Measurements from ENCODE around the gene KPRP.

The KPRP gene

DNA sequence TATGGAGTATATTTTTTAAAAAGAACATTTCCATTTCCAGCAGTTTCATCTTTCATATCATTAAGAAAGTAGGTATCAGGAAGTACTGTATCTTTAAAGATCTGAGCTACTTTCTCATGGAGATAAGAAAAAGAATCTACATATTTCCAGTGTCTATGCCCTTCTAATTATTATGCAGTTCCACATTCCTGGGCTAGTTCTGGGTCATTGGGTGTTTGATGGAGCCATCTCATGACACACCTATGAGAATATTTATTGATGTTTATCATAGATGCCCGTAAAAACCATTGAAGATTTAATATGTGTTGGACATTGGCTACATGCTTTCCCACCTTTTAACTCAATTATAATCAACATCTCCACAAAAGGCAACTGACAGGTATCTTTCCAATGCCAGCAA is 28.8 kb upstream of the KPRP start (continued):
- TF ChIP-seq, protein P1, sequence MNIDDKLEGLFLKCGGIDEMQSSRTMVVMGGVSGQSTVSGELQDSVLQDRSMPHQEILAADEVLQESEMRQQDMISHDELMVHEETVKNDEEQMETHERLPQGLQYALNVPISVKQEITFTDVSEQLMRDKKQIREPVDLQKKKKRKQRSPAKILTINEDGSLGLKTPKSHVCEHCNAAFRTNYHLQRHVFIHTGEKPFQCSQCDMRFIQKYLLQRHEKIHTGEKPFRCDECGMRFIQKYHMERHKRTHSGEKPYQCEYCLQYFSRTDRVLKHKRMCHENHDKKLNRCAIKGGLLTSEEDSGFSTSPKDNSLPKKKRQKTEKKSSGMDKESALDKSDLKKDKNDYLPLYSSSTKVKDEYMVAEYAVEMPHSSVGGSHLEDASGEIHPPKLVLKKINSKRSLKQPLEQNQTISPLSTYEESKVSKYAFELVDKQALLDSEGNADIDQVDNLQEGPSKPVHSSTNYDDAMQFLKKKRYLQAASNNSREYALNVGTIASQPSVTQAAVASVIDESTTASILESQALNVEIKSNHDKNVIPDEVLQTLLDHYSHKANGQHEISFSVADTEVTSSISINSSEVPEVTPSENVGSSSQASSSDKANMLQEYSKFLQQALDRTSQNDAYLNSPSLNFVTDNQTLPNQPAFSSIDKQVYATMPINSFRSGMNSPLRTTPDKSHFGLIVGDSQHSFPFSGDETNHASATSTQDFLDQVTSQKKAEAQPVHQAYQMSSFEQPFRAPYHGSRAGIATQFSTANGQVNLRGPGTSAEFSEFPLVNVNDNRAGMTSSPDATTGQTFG (tag by site-specific recombination; IDR thresholded peaks at IDR 0.05; ENCODE audit: borderline replicate concordance): no peak
- TF ChIP-seq ZNF16 (tag by site-specific recombination; IDR thresholded peaks at IDR 0.05; ENCODE audit: low read depth) (no peak), HOXA7 (CRISPR knock-in tag; IDR thresholded peaks at IDR 0.05; ENCODE audit: borderline replicate concordance) (no peak), ZSCAN30 (tag by site-specific recombination; IDR thresholded peaks at IDR 0.05) (no peak), ZNF501 (tag by site-specific recombination; IDR thresholded peaks at IDR 0.05) (no peak), ZNF19 (tag by site-specific recombination; IDR thresholded peaks at IDR 0.05; ENCODE audit: low read depth) (no peak), ZNF292 (tag by site-specific recombination; IDR thresholded peaks at IDR 0.05; ENCODE audit: borderline replicate concordance, low read depth) (no peak), REPIN1 (tag by site-specific recombination; IDR thresholded peaks at IDR 0.05; ENCODE audit: low read depth) (no peak)
- TF ChIP-seq, protein P2, sequence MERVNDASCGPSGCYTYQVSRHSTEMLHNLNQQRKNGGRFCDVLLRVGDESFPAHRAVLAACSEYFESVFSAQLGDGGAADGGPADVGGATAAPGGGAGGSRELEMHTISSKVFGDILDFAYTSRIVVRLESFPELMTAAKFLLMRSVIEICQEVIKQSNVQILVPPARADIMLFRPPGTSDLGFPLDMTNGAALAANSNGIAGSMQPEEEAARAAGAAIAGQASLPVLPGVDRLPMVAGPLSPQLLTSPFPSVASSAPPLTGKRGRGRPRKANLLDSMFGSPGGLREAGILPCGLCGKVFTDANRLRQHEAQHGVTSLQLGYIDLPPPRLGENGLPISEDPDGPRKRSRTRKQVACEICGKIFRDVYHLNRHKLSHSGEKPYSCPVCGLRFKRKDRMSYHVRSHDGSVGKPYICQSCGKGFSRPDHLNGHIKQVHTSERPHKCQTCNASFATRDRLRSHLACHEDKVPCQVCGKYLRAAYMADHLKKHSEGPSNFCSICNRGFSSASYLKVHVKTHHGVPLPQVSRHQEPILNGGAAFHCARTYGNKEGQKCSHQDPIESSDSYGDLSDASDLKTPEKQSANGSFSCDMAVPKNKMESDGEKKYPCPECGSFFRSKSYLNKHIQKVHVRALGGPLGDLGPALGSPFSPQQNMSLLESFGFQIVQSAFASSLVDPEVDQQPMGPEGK (tag by site-specific recombination; IDR thresholded peaks at IDR 0.05): no peak
- TF ChIP-seq, protein P3, sequence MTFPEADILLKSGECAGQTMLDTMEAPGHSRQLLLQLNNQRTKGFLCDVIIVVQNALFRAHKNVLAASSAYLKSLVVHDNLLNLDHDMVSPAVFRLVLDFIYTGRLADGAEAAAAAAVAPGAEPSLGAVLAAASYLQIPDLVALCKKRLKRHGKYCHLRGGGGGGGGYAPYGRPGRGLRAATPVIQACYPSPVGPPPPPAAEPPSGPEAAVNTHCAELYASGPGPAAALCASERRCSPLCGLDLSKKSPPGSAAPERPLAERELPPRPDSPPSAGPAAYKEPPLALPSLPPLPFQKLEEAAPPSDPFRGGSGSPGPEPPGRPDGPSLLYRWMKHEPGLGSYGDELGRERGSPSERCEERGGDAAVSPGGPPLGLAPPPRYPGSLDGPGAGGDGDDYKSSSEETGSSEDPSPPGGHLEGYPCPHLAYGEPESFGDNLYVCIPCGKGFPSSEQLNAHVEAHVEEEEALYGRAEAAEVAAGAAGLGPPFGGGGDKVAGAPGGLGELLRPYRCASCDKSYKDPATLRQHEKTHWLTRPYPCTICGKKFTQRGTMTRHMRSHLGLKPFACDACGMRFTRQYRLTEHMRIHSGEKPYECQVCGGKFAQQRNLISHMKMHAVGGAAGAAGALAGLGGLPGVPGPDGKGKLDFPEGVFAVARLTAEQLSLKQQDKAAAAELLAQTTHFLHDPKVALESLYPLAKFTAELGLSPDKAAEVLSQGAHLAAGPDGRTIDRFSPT (tag by site-specific recombination; IDR thresholded peaks at IDR 0.05): no peak

DNA sequence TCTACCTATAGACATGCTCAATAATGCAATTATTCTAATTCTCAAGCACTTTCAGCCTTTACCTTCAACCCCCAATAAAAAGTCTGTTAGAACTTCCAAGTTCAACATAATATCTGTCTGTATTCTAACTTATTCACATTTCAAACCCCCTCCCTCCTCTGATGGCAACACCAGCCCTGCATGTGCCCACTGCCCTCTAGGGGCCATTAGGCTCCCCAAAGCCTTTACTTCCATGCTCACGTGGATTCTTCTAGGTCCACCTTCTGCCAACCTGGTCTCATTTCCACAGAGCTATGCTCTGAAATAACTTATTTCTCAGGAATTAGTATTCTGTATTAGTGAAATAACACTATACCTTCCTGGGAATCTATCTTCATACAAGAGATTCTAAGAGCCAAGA is 22.2 kb upstream of the KPRP start:
- H3K27ac ChIP-seq (ENCODE audit: extremely low read depth, low read depth, low read length): no peak overlapping the region
- H3K9me3 ChIP-seq (ENCODE audit: control insufficient read depth, insufficient read depth, low read depth, low read length): no peaks in the 10 kb centered on the region
- H3K36me3 ChIP-seq (ENCODE audit: control insufficient read depth in 2 of 2, insufficient read depth in 1 of 2, low read length in 2 of 2): no peaks in the 10 kb centered on the region
- no peaks in the 10 kb centered on the region for H3K4me1 ChIP-seq (ENCODE audit: control insufficient read depth, insufficient read depth, low read length)
- POLR2A ChIA-PET: no interaction called here
- TF ChIP-seq, protein P4, sequence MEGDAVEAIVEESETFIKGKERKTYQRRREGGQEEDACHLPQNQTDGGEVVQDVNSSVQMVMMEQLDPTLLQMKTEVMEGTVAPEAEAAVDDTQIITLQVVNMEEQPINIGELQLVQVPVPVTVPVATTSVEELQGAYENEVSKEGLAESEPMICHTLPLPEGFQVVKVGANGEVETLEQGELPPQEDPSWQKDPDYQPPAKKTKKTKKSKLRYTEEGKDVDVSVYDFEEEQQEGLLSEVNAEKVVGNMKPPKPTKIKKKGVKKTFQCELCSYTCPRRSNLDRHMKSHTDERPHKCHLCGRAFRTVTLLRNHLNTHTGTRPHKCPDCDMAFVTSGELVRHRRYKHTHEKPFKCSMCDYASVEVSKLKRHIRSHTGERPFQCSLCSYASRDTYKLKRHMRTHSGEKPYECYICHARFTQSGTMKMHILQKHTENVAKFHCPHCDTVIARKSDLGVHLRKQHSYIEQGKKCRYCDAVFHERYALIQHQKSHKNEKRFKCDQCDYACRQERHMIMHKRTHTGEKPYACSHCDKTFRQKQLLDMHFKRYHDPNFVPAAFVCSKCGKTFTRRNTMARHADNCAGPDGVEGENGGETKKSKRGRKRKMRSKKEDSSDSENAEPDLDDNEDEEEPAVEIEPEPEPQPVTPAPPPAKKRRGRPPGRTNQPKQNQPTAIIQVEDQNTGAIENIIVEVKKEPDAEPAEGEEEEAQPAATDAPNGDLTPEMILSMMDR (tag by site-specific recombination; IDR thresholded peaks at IDR 0.05): peak; percentile 30; the same call in 1 of the 2 replicates
- no peak for TF ChIP-seq ZBTB7A (tag by site-specific recombination; IDR thresholded peaks at IDR 0.05; ENCODE audit: low read depth)
- no peak overlapping the region for H3K4me3 ChIP-seq (ENCODE audit: low read depth, low read length)
- CTCF ChIA-PET: interaction anchor here (0.6 to 1.0 kb wide), 7 partner anchors 16 to 531 kb away, joined by 3 to 4 read pairs (median 3); no protein-coding TSS in a partner anchor

DNA sequence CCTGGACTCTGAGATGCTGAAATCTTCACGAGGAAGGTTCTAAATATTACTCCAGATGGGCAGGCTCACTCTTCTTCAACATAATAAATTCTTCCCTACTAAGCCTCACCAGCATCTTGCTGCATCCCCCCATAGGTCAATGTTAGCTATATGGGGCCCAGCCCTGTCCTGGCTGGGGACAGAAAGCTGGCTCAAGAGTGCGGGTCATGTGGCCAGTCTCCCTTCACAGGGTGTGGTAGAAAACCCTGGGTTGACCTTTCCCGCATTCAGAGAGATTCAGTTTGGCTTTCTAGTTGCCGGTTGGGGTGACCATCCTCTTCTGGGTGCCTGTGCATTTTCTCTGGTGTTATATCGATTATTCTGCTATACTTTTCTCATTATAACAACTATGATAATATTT is 19.8 kb upstream of the KPRP start:
- no peaks in the 10 kb centered on the region for H3K36me3 ChIP-seq (ENCODE audit: control insufficient read depth in 2 of 2, insufficient read depth in 1 of 2, low read length in 2 of 2)
- H3K27ac ChIP-seq (ENCODE audit: extremely low read depth, low read depth, low read length): no peak overlapping the region
- no peaks in the 10 kb centered on the region for H3K4me1 ChIP-seq (ENCODE audit: control insufficient read depth, insufficient read depth, low read length)
- CTCF ChIA-PET: interaction anchor here (0.6 to 0.8 kb wide), 2 partner anchors 240 to 259 kb away, joined by 3 read pairs; no protein-coding TSS in a partner anchor
- POLR2A ChIA-PET: no interaction called here
- H3K4me3 ChIP-seq (ENCODE audit: low read depth, low read length): no peak overlapping the region
- TF ChIP-seq, protein P5, sequence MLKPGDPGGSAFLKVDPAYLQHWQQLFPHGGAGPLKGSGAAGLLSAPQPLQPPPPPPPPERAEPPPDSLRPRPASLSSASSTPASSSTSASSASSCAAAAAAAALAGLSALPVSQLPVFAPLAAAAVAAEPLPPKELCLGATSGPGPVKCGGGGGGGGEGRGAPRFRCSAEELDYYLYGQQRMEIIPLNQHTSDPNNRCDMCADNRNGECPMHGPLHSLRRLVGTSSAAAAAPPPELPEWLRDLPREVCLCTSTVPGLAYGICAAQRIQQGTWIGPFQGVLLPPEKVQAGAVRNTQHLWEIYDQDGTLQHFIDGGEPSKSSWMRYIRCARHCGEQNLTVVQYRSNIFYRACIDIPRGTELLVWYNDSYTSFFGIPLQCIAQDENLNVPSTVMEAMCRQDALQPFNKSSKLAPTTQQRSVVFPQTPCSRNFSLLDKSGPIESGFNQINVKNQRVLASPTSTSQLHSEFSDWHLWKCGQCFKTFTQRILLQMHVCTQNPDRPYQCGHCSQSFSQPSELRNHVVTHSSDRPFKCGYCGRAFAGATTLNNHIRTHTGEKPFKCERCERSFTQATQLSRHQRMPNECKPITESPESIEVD (tag by site-specific recombination; IDR thresholded peaks at IDR 0.05): no peak
- TF ChIP-seq IKZF3 (tag by site-specific recombination; IDR thresholded peaks at IDR 0.05): no peak
- no peak for TF ChIP-seq ZNF585B (tag by site-specific recombination; IDR thresholded peaks at IDR 0.05)
- no peak for TF ChIP-seq ZIC2 (tag by site-specific recombination; IDR thresholded peaks at IDR 0.05)
- H3K9me3 ChIP-seq (ENCODE audit: control insufficient read depth, insufficient read depth, low read depth, low read length): no peaks in the 10 kb centered on the region
